ENCODE data around the gene FGF14. TPM values are rescaled to one million over a fixed set of nuclear protein-coding genes. Genes with fewer than 3 reads are reported as not detected.
"Not testable (repeated sequence)": the region's sequence is repeated elsewhere in the genome, so short reads cannot be mapped to it uniquely, and the experiment has no call there.

Gene FGF14
- total RNA-seq, 1 experiment from 2014 or later = 0.22 TPM

DNA sequence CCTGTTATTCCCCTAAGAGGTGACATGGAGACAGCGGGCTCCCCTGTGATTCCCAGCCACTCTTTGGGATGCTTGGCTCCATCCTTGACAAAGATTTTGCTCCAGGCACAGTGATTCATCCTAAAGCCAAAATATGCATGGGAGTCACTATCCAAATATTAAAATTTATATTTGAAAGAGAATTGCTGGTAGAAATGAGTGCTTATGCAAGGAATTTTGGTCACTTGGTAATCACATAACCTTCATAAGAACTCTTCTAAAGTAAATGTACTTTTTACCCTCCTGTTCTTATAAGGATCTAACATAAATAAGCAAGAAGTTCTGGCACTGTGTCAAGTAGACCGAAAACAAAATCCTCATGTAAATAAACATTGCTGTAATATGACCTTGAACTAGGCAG is 563.5 kb downstream of the FGF14 start:
- Histone ChIP-seq H2BK15ac (ENCODE audit: low read depth, low read length) (no peak overlapping the region), H3K4me2 (ENCODE audit: insufficient read depth, insufficient read length, low read length) (no peak overlapping the region), H2BK12ac (ENCODE audit: insufficient read length, low read depth, low read length) (no peak overlapping the region), H2BK5ac (ENCODE audit: insufficient read length, low read length) (no peak overlapping the region), H3K79me2 (ENCODE audit: insufficient read depth, low read length) (no peaks in the 10 kb centered on the region), H4K8ac (replicated peaks; ENCODE audit: insufficient read length, low read depth, low read length) (no peak overlapping the region), H2BK20ac (ENCODE audit: low read depth, low read length, poor library complexity, severe bottlenecking) (no peak overlapping the region), H3K27me3 (ENCODE audit: insufficient read depth, low read length) (no peaks in the 10 kb centered on the region), H4K20me1 (ENCODE audit: control insufficient read depth, insufficient read depth, insufficient read length) (no peaks in the 10 kb centered on the region), H4K91ac (ENCODE audit: insufficient read length, low read depth, low read length) (no peak overlapping the region), H3K4ac (ENCODE audit: low read depth, low read length) (no peak overlapping the region), H3K14ac (ENCODE audit: insufficient read depth, low read length) (no peak overlapping the region), H2BK120ac (ENCODE audit: low read depth, low read length, poor library complexity, severe bottlenecking) (no peak overlapping the region), H2AFZ (ENCODE audit: low read length) (no peak overlapping the region), H3T11ph (ENCODE audit: low read length) (no peak overlapping the region), H3K23me2 (ENCODE audit: insufficient read length, low read depth, low read length, poor library complexity, severe bottlenecking) (no peaks in the 10 kb centered on the region), H3K4me1 (ENCODE audit: insufficient read depth, low read length) (peaks cover 5% of the 10 kb centered on the region; the same call in 1 of the 2 replicates), H3K79me1 (ENCODE audit: insufficient read depth, low read depth, low read length, poor library complexity, severe bottlenecking) (no peaks in the 10 kb centered on the region), H3K18ac (ENCODE audit: insufficient read length, low read depth, low read length) (no peak overlapping the region), H3K27ac (ENCODE audit: insufficient read length, low read depth, low read length) (no peak overlapping the region), H2AK5ac (ENCODE audit: insufficient read length, low read length) (no peak overlapping the region), H4K5ac (ENCODE audit: insufficient read length, low read depth, low read length) (no peak overlapping the region), H3K9ac (ENCODE audit: extremely low read depth, insufficient read length, low read length) (no peak overlapping the region), H3K56ac (ENCODE audit: insufficient read length, low read depth, low read length) (no peak overlapping the region), H3K9me3 (ENCODE audit: control insufficient read depth, low read depth, low read length) (no peaks in the 10 kb centered on the region), H3K23ac (ENCODE audit: insufficient read length, low read depth, low read length) (no peak overlapping the region)
- peaks cover 11% of the 10 kb centered on the region in 2 experiments for H3K4me1 Mint-ChIP-seq
- no CpG with 5 or more reads among the region's 2 CpGs for WGBS (ENCODE audit: extremely low coverage, insufficient read length, low lambda C conversion rate)
- DNase-seq = no peak
- H3K36me3 Mint-ChIP-seq (ENCODE audit: insufficient read depth in 1 of 3, low read depth in 3 of 3) = no peaks in the 10 kb centered on the region
- no peak overlapping the region for H3K4me3 Mint-ChIP-seq
- H3K27me3 Mint-ChIP-seq (ENCODE audit: low read depth) = no peaks in the 10 kb centered on the region
- TF ChIP-seq, protein P1, sequence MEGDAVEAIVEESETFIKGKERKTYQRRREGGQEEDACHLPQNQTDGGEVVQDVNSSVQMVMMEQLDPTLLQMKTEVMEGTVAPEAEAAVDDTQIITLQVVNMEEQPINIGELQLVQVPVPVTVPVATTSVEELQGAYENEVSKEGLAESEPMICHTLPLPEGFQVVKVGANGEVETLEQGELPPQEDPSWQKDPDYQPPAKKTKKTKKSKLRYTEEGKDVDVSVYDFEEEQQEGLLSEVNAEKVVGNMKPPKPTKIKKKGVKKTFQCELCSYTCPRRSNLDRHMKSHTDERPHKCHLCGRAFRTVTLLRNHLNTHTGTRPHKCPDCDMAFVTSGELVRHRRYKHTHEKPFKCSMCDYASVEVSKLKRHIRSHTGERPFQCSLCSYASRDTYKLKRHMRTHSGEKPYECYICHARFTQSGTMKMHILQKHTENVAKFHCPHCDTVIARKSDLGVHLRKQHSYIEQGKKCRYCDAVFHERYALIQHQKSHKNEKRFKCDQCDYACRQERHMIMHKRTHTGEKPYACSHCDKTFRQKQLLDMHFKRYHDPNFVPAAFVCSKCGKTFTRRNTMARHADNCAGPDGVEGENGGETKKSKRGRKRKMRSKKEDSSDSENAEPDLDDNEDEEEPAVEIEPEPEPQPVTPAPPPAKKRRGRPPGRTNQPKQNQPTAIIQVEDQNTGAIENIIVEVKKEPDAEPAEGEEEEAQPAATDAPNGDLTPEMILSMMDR (conservative IDR thresholded peaks at IDR 0.05) = no peak
- H3K27ac Mint-ChIP-seq = no peak overlapping the region
- H3K9me3 Mint-ChIP-seq = no peaks in the 10 kb centered on the region

DNA sequence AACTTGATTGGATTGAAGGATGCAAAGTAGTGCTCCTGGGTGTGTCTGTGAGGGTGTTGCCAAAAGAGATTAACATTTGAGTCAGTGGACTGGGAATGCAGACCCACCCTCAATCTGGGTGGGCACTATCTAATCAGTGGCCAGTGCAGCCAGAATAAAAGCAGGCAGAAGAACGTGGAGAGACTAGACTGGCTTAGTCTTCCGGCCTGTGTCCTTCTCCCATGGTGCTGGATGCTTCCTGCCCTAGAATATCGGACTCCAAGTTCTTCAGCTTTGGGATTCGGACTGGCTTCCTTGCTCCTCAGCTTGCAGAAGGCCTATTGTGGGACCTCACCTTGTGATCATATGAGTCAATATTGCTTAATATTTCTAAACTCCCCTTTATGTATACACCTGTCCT is 564.1 kb downstream of the FGF14 start:
- not testable (repeated sequence) for H4K5ac ChIP-seq (ENCODE audit: insufficient read length, low read depth, low read length); H3K79me2 ChIP-seq (ENCODE audit: insufficient read depth, low read length); H4K8ac ChIP-seq (replicated peaks; ENCODE audit: insufficient read length, low read depth, low read length); H3K9me3 Mint-ChIP-seq; H3K56ac ChIP-seq (ENCODE audit: insufficient read length, low read depth, low read length); H3K18ac ChIP-seq (ENCODE audit: insufficient read length, low read depth, low read length); H2BK5ac ChIP-seq (ENCODE audit: insufficient read length, low read length); H4K91ac ChIP-seq (ENCODE audit: insufficient read length, low read depth, low read length); H3K23ac ChIP-seq (ENCODE audit: insufficient read length, low read depth, low read length); H2BK120ac ChIP-seq (ENCODE audit: low read depth, low read length, poor library complexity, severe bottlenecking); H3K9ac ChIP-seq (ENCODE audit: extremely low read depth, insufficient read length, low read length); H3K14ac ChIP-seq (ENCODE audit: insufficient read depth, low read length); H3K23me2 ChIP-seq (ENCODE audit: insufficient read length, low read depth, low read length, poor library complexity, severe bottlenecking); H3K9me3 ChIP-seq (ENCODE audit: control insufficient read depth, low read depth, low read length); H2BK12ac ChIP-seq (ENCODE audit: insufficient read length, low read depth, low read length); DNase-seq; H3K27ac Mint-ChIP-seq; H3K4me1 ChIP-seq (ENCODE audit: insufficient read depth, low read length); H3K4ac ChIP-seq (ENCODE audit: low read depth, low read length); H3K4me2 ChIP-seq (ENCODE audit: insufficient read depth, insufficient read length, low read length); H3K27ac ChIP-seq (ENCODE audit: insufficient read length, low read depth, low read length); H3K4me3 Mint-ChIP-seq; H3K27me3 Mint-ChIP-seq (ENCODE audit: low read depth); H2AFZ ChIP-seq (ENCODE audit: low read length); H2AK5ac ChIP-seq (ENCODE audit: insufficient read length, low read length); H3K36me3 Mint-ChIP-seq (ENCODE audit: insufficient read depth in 1 of 3, low read depth in 3 of 3); H3T11ph ChIP-seq (ENCODE audit: low read length); H4K20me1 ChIP-seq (ENCODE audit: control insufficient read depth, insufficient read depth, insufficient read length); H3K79me1 ChIP-seq (ENCODE audit: insufficient read depth, low read depth, low read length, poor library complexity, severe bottlenecking); H2BK20ac ChIP-seq (ENCODE audit: low read depth, low read length, poor library complexity, severe bottlenecking); H3K27me3 ChIP-seq (ENCODE audit: insufficient read depth, low read length); H2BK15ac ChIP-seq (ENCODE audit: low read depth, low read length)
- H3K4me1 Mint-ChIP-seq = peaks cover 11% of the 10 kb centered on the region in 2 experiments
- no CpG with 5 or more reads among the region's 4 CpGs for WGBS (ENCODE audit: extremely low coverage, insufficient read length, low lambda C conversion rate)

Measured in H9 (cell line).